H1 (cell line): ENCODE results near the gene PRC1. TPM values are rescaled to one million over a fixed set of nuclear protein-coding genes. Genes with fewer than 3 reads are reported as not detected.

Experiments used
- CTCF ChIA-PET: fragments of 300-600 bp; sonication (Branson Sonifier 250); formaldehyde crosslinking; loops from one replicate; lab custom pipeline; 2021; ENCODE audit not compliant: partially characterized antibody; lab: Charles Lee
- POLR2A ChIA-PET: fragments of 300-600 bp; sonication (Branson Sonifier 250); formaldehyde crosslinking; loops from one replicate; lab custom pipeline; 2021; ENCODE audit warnings: inconsistent platforms; ENCODE audit not compliant: partially characterized antibody; lab: Charles Lee
- DNase-seq, 2 experiments: peaks; one replicate each; pipeline versions ENCODE4 v3.0.0 to v3.0.0-alpha.2; 2010 to 2022; ENCODE audit warnings: low spot score in 2 of 2, low read depth in 1 of 2, mixed read lengths in 1 of 2
- FAIRE-seq: peaks from 2 replicates; lab custom pipeline; 2011; peaks lifted over from hg19 to GRCh38; lab: Jason Lieb, UNC
- H2AFZ ChIP-seq: 2 replicates; pipeline ENCODE4 v1.8.1; 2012; ENCODE audit warnings: low read length, inconsistent platforms
- H2AK5ac ChIP-seq: 2 replicates; pipeline ENCODE4 v1.6.1; 2013; ENCODE audit warnings: low read depth, low read length
- H2BK120ac ChIP-seq: replicated peaks from 2 replicates; pipeline ENCODE3; 2013; ENCODE audit warnings: low read depth, low read length, inconsistent platforms
- H2BK12ac ChIP-seq: 2 replicates; pipeline ENCODE4 v1.6.1; 2013; ENCODE audit warnings: low read depth, low read length
- H2BK15ac ChIP-seq: 2 replicates; pipeline ENCODE4 v1.6.1; 2013; ENCODE audit warnings: low read length
- H2BK20ac ChIP-seq: 2 replicates; pipeline ENCODE4 v1.6.1; 2013; ENCODE audit warnings: low read length
- H2BK5ac ChIP-seq: 2 replicates; pipeline ENCODE4 v1.6.1; 2013; ENCODE audit warnings: low read depth, low read length
- H3K14ac ChIP-seq: 2 replicates; pipeline ENCODE4 v1.6.1; 2013; ENCODE audit warnings: inconsistent platforms; ENCODE audit not compliant: insufficient read length
- H3K18ac ChIP-seq: 2 replicates; pipeline ENCODE4 v1.6.1; 2013; ENCODE audit warnings: low read length; ENCODE audit errors: extremely low read depth
- H3K23ac ChIP-seq: 2 replicates; pipeline ENCODE4 v1.6.1; 2013; ENCODE audit warnings: inconsistent platforms; ENCODE audit not compliant: insufficient read length
- H3K23me2 ChIP-seq: 2 replicates; pipeline ENCODE4 v1.6.1; 2013; ENCODE audit warnings: low read depth, low read length
- H3K27ac ChIP-seq: 2 replicates; pipeline ENCODE4 v1.6.1; 2011; ENCODE audit warnings: low read depth, low read length, inconsistent platforms
- H3K27me3 ChIP-seq, 4 experiments: replicated peaks in 1 of 4; 1 replicate in 1 of 4; 2 replicates in 3 of 4; pipeline versions ENCODE4 v1.6.1 to v1.8.1; 2011 to 2013; ENCODE audit warnings: low read length in 3 of 4, mild to moderate bottlenecking in 3 of 4, inconsistent platforms in 2 of 4, mixed read lengths in 2 of 4, moderate library complexity in 1 of 4; ENCODE audit not compliant: control insufficient read depth in 3 of 4, insufficient read depth in 3 of 4; ENCODE audit errors: extremely low read depth in 1 of 4
- H3K36me3 ChIP-seq, 4 experiments: 2 replicates each; pipeline versions ENCODE4 v1.6.1 to v1.8.1; 2011 to 2013; ENCODE audit warnings: mild to moderate bottlenecking in 4 of 4, low read length in 3 of 4, moderate library complexity in 2 of 4, control low read depth in 1 of 4, inconsistent platforms in 1 of 4; ENCODE audit not compliant: insufficient read depth in 4 of 4, control insufficient read depth in 2 of 4
- H3K4ac ChIP-seq: replicated peaks from 2 replicates; pipeline ENCODE3; 2013; ENCODE audit warnings: low read length, low read depth, mixed read lengths, inconsistent platforms; ENCODE audit not compliant: insufficient read length
- H3K4me1 ChIP-seq, 4 experiments: replicated peaks in 1 of 4; 1 replicate in 1 of 4; 2 replicates in 3 of 4; pipeline versions ENCODE4 v1.6.1 to v1.8.1; 2011 to 2013; ENCODE audit warnings: low read length in 3 of 4, inconsistent platforms in 2 of 4, mixed read lengths in 1 of 4; ENCODE audit not compliant: insufficient read depth in 4 of 4, control insufficient read depth in 3 of 4
- H3K4me2 ChIP-seq, 2 experiments: 2 replicates each; pipeline versions ENCODE4 v1.6.1 to v1.8.1; 2011 to 2013; ENCODE audit warnings: low read depth in 2 of 2, low read length in 2 of 2, control low read depth in 1 of 2, inconsistent platforms in 1 of 2, mild to moderate bottlenecking in 1 of 2; ENCODE audit not compliant: insufficient read depth in 1 of 2
- H3K4me3 ChIP-seq, 4 experiments: fragments of 200-600, 300-600 bp in 1 of 4; sonication (generic), shearing (Covaris generic), sonication (Bioruptor Twin) in 1 of 4; 2 replicates each; pipeline versions ENCODE4 v1.5.1 to v1.8.1; 2011 to 2016; ENCODE audit warnings: low read length in 4 of 4, low read depth in 3 of 4, control low read depth in 2 of 4, inconsistent platforms in 2 of 4, mild to moderate bottlenecking in 2 of 4, mixed read lengths in 1 of 4, moderate library complexity in 1 of 4; ENCODE audit not compliant: insufficient read depth in 2 of 4; ENCODE audit errors: extremely low read depth in 1 of 4
- H3K56ac ChIP-seq: replicated peaks from 2 replicates; pipeline ENCODE3; 2013; ENCODE audit warnings: low read depth, mild to moderate bottlenecking, mixed read lengths, low read length, inconsistent platforms; ENCODE audit not compliant: insufficient read length
- H3K79me1 ChIP-seq: 2 replicates; pipeline ENCODE4 v1.6.1; 2013; ENCODE audit warnings: low read depth, low read length, control low read depth
- H3K79me2 ChIP-seq, 2 experiments: 2 replicates each; pipeline versions ENCODE4 v1.6.1 to v1.8.1; 2012 to 2013; ENCODE audit warnings: low read length in 2 of 2, mild to moderate bottlenecking in 2 of 2, inconsistent platforms in 1 of 2; ENCODE audit not compliant: insufficient read depth in 2 of 2, control insufficient read depth in 1 of 2
- H3K9ac ChIP-seq, 4 experiments: replicated peaks in 1 of 4; 1 replicate in 1 of 4; 2 replicates in 3 of 4; pipeline versions ENCODE4 v1.6.1 to v1.8.1; 2011 to 2013; ENCODE audit warnings: low read depth in 3 of 4, low read length in 3 of 4, control low read depth in 2 of 4, mild to moderate bottlenecking in 2 of 4, moderate library complexity in 2 of 4, inconsistent platforms in 1 of 4; ENCODE audit errors: extremely low read depth in 1 of 4
- H3K9me3 ChIP-seq, 2 experiments: 2 replicates each; pipeline versions ENCODE4 v1.6.1 to v1.8.1; 2012 to 2013; ENCODE audit warnings: mild to moderate bottlenecking in 2 of 2, moderate library complexity in 2 of 2, control low read depth in 1 of 2, inconsistent platforms in 1 of 2, low read depth in 1 of 2, low read length in 1 of 2, mixed read lengths in 1 of 2; ENCODE audit not compliant: insufficient read depth in 2 of 2
- H4K20me1 ChIP-seq, 2 experiments: replicated peaks in 1 of 2; 2 replicates each; pipeline versions ENCODE3 to v1.8.1; 2011 to 2013; ENCODE audit warnings: inconsistent platforms in 2 of 2, low read length in 2 of 2, mild to moderate bottlenecking in 1 of 2; ENCODE audit not compliant: insufficient read depth in 2 of 2, control insufficient read depth in 1 of 2
- H4K5ac ChIP-seq: 2 replicates; pipeline ENCODE4 v1.6.1; 2013; ENCODE audit warnings: low read length, low read depth, mixed read lengths, inconsistent platforms; ENCODE audit not compliant: insufficient read length
- H4K8ac ChIP-seq: 2 replicates; pipeline ENCODE4 v1.8.0; 2013; ENCODE audit warnings: mild to moderate bottlenecking, moderate library complexity, low read length, inconsistent platforms; ENCODE audit not compliant: insufficient read depth; ENCODE audit errors: extremely low read depth
- H4K91ac ChIP-seq: replicated peaks from 2 replicates; pipeline ENCODE3; 2013; ENCODE audit warnings: low read length, mixed read lengths, inconsistent platforms; ENCODE audit not compliant: insufficient read length
- CTCF ChIP-seq, 3 experiments: IDR thresholded peaks; 1 replicate in 2 of 3; 2 replicates in 1 of 3; pipeline versions ENCODE4 v1.5.1 to v1.6.1; 2011; ENCODE audit warnings: low read length in 3 of 3, mild to moderate bottlenecking in 3 of 3, inconsistent platforms in 2 of 3, low read depth in 1 of 3, moderate library complexity in 1 of 3; ENCODE audit not compliant: insufficient read depth in 1 of 3; ENCODE audit errors: control extremely low read depth in 1 of 3
- EP300 ChIP-seq, 2 experiments: IDR thresholded peaks; 1 replicate in 1 of 2; 2 replicates in 1 of 2; pipeline ENCODE4 v1.6.1; 2011 to 2012; ENCODE audit warnings: low read depth in 2 of 2, low read length in 2 of 2, mild to moderate bottlenecking in 2 of 2, borderline replicate concordance in 1 of 2, inconsistent platforms in 1 of 2, moderate library complexity in 1 of 2
- HDAC6 ChIP-seq: IDR thresholded peaks from one replicate; pipeline ENCODE4 v1.7.1; 2012; ENCODE audit warnings: low read depth, mild to moderate bottlenecking, inconsistent platforms, low read length, moderate library complexity
- RNF2 ChIP-seq: fragments of 200-900, 300-1000 bp; sonication (generic); IDR thresholded peaks from 2 replicates; pipeline ENCODE4 v1.7.1; 2016; ENCODE audit warnings: borderline replicate concordance, low read depth, mild to moderate bottlenecking, antibody characterized with exemption, low read length; ENCODE audit not compliant: poor library complexity, severe bottlenecking; ENCODE audit errors: missing control alignments
- SAP30 ChIP-seq: fragments of 300-600 bp; sonication (generic); IDR thresholded peaks from 2 replicates; pipeline ENCODE4 v1.7.1; 2012; ENCODE audit warnings: low read length, moderate library complexity, mild to moderate bottlenecking, inconsistent platforms; ENCODE audit not compliant: insufficient read depth, insufficient replicate concordance
- TAF7 ChIP-seq: optimal IDR thresholded peaks from 2 replicates; pipeline ENCODE3; 2011; ENCODE audit warnings: low read depth, mild to moderate bottlenecking, inconsistent platforms, low read length, moderate library complexity, borderline replicate concordance
- TCF12 ChIP-seq: IDR thresholded peaks from 2 replicates; pipeline ENCODE4 v1.6.1; 2011; ENCODE audit warnings: low read depth, mild to moderate bottlenecking, low read length
- WGBS, 2 experiments: shearing (Covaris generic) in 1 of 2; methylation state at CpG; one replicate each; pipeline versions ENCODE4 v1.1.6 to v1.1.7; 2013 to 2015; ENCODE audit warnings: low lambda C conversion rate in 2 of 2, mixed read lengths in 2 of 2, inconsistent platforms in 1 of 2, low coverage in 1 of 2, missing lambda C conversion rate in 1 of 2; ENCODE audit not compliant: insufficient replicate concordance in 2 of 2, insufficient coverage in 1 of 2, insufficient read length in 1 of 2; ENCODE audit errors: extremely low coverage in 1 of 2, missing lambda C conversion rate in 1 of 2; 5-methylcytosine and 5-hydroxymethylcytosine counted together
- polyA plus RNA-seq, 7 experiments: library from polyadenylated mRNA; depleted of rRNA in 3 of 7; stranded (reverse) in 5 of 7; unstranded in 2 of 7; fragments of >200 nt in 5 of 7; fragments of 200-250 nt in 2 of 7; gene quantifications; 1 replicate in 5 of 7; 2 replicates in 1 of 7; 4 replicates in 1 of 7; pipeline versions ENCODE4 v1.2.1 to v1.2.3, GENCODE V29; 2011 to 2013; ENCODE audit warnings: missing spikeins in 2 of 7, mixed read lengths in 2 of 7
- total RNA-seq: library from RNA; stranded (reverse); fragmentation: NEBNext Ultra II Directional; extraction: Animal tissue kit (Norgen Biotek cat#: 25700); gene quantifications from 2 replicates; pipeline ENCODE4 v1.2.1, GENCODE V29; 2021

Gene PRC1
- total and polyA plus RNA-seq, 2 of the 8 experiments (the other 6 are each of a cell fraction or from before 2014, with no cell fraction given) = 90.7 to 181 TPM

GRCh38 chr15:90968434-90968833, 25.9 kb downstream of the PRC1 start:
- Histone ChIP-seq H2BK5ac (no peak overlapping the region), H3K23me2 (no peaks in the 10 kb centered on the region), H3K79me2 (peaks cover 0 to under 1% of the 10 kb centered on the region in 2 experiments; a peak in 1 of 4 replicates), H4K8ac (no peak overlapping the region), H2AFZ (no peak overlapping the region), H3K14ac (no peak overlapping the region), H3K9me3 (no peaks in the 10 kb centered on the region), H3K27ac (no peak overlapping the region), H2BK12ac (no peak overlapping the region), H2BK15ac (no peak overlapping the region), H3K23ac (no peak overlapping the region), H3K4me2 (no peak overlapping the region), H3K56ac (no peak overlapping the region), H3K4me1 (no peaks in the 10 kb centered on the region), H3K18ac (no peak overlapping the region), H3K4me3 (no peak overlapping the region), H3K36me3 (peaks cover 34 to 81% (median 64%) of the 10 kb centered on the region in 4 experiments), H3K4ac (no peak overlapping the region), H2BK20ac (no peak overlapping the region), H3K27me3 (no peaks in the 10 kb centered on the region), H4K20me1 (peaks cover 4 to 8% of the 10 kb centered on the region in 2 experiments), H4K5ac (no peak overlapping the region), H2AK5ac (no peak overlapping the region), H2BK120ac (no peak overlapping the region), H4K91ac (no peak overlapping the region), H3K9ac (no peak overlapping the region), H3K79me1 (no peaks in the 10 kb centered on the region)
- CTCF ChIA-PET = interaction anchor here (1.5 to 3.3 kb wide), 3 partner anchors 11 to 304 kb away, joined by 4 to 17 read pairs (median 4); no protein-coding TSS in a partner anchor
- WGBS, 2 experiments = 95% methylated on average over 1 of the region's 1 CpG; no CpG with 5 or more reads in 1 of the 2 experiments
- TF ChIP-seq TCF12 = no peak
- no peak for TF ChIP-seq RNF2
- TF ChIP-seq SAP30 = no peak
- TF ChIP-seq CTCF (IDR thresholded peaks at IDR 0.05; ENCODE audit: control extremely low read depth in 1 of 3, insufficient read depth in 1 of 3, low read depth in 1 of 3, low read length in 3 of 3) = no peak
- no peak for TF ChIP-seq EP300 (IDR thresholded peaks at IDR 0.05; ENCODE audit: borderline replicate concordance in 1 of 2, low read depth in 2 of 2, low read length in 2 of 2)
- TF ChIP-seq TAF7 = no peak
- TF ChIP-seq HDAC6 = no peak
- POLR2A ChIA-PET = interaction anchor here (0.9 to 1.3 kb wide), 6 partner anchors 9 to 76 kb away, joined by 3 to 10 read pairs (median 3); no protein-coding TSS in a partner anchor
- DNase-seq (no peak), FAIRE-seq (no peak)
